Globus pallidus (tissue), 1 donor: ENCODE measurements around the gene TRIM38.
"Not testable (repeated sequence)": the region's sequence is repeated elsewhere in the genome, so short reads cannot be mapped to it uniquely, and the experiment has no call there.

Experiments
- DNase-seq: peaks from one replicate; pipeline ENCODE4 v3.0.0-alpha.2; 2015; ENCODE audit warnings: low spot score

TRIM38 gene

GRCh38 chr6:25962149-25963127, at the start of gene TRIM38:
TRIM38 (plus strand) TSS chr6:25962802; CDS start chr6:25966523, 3,721 bp downstream.
- peak; percentile 75 for DNase-seq

DNA sequence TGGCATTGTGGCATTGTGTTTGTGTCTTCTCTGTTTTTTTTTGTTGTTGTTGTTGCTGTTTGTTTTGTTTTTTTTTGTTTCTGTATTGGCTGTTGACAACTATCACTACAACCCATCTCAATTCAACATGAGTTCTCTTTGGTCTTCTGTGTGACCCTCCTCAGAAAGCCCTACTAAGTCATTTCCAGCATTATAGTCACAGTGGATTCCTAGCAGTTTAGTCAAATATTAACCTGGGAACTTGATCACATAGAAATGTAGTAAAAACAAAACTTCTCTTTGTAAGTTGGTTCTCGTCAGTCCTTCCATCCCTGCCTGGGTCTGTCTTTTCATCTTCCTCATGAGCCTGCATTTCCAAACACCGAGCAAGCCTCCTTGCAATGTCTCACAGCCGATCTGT, 48.9 kb upstream of the TRIM38 start:
- DNase-seq: no peak

DNA sequence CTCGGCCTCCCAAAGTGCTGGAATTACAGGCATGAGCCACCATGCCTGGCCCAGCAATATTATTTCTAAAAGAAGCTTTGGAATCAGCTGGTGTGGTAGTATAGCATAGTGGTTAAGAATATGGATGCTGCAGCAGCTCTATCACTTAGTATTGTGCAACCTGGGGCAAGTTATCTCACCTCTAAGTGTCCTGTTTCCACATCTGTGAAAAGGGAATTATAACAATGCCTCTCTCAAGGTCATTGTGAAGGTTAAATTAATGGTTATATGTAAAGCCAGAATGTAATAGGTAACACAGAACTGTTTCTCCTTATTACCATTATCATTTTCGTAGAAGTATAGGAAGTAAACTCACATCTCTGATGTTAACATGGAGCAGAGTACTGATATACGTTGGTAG, 46.3 kb upstream of the TRIM38 start:
- no peak for DNase-seq

- DNase-seq: no peak
These were observed 45.7 kb upstream of the TRIM38 start for GRCh38 chr6:25916789-25917490.

DNA sequence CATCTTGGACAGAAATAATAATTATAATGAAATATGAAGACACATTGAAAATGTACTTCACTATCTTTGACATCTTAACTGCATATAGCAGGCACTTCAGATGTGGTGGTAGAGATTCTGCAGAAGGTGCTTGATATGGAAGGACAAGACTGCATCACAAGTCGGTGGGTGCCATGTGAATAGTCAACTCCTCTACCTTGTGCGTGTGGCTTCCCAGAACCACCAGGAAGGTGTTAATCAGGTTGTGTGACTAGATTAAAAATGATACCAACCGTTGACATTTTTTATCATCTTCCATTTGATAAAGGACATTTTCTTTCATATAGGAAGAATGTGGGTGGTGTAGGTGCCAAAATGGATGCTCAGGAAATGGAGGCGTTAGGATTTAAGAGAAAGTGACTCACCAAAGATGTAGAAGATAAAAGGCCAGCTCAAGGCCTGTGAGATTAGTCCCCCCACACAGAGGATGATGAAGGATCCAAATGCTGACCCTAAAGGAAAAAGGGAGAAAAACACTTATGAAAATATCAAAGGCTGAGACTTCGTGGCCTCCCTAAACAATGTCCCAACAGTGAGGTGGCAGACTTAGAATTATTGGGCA, 44.4 kb upstream of the TRIM38 start:
- DNase-seq: no peak

- no peak for DNase-seq
These were observed 42.9 kb upstream of the TRIM38 start for GRCh38 chr6:25919657-25920056.

GRCh38 chr6:25921525-25922203, 40.9 kb upstream of the TRIM38 start:
- no peak for DNase-seq

DNA sequence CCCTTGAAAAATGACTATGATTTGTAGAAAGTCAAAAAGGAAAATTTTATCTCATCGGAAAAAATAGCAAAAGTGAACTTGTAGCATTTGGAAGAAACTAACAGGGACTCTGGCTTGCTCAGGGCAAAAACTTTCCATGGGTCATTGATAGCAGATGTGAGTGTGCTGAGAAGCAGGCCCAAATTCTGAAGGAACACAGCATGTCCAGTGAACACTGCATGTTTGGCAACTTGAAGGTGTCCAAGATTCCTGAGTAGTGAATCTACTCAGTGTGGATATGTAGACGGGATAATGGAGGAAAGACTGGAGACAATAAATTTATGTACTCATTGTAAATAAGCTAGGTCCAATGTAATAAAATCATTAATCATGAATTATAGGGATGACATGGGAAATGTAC, 40.3 kb upstream of the TRIM38 start:
- no peak for DNase-seq

- DNase-seq: no peak
These were observed 36.7 kb upstream of the TRIM38 start for GRCh38 chr6:25925876-25926275.

DNA sequence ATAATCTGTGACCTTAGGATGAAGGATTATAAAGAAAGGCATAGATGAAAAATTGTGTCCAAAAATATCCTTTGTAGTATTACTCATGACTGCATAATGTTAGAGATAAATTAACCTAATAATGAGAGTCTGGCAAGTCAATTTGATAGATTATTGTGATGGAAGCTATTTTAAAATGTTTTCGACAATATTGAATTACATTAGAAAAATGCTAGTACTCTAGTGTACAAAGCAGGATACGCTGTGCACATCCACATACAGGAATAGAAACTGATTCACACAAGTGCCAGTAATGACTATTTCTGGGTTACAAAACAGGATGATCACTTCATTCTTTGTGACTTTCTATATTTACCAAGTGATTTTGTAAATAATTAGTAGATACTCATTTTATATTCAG, 35.4 kb upstream of the TRIM38 start:
- DNase-seq: no peak

DNA sequence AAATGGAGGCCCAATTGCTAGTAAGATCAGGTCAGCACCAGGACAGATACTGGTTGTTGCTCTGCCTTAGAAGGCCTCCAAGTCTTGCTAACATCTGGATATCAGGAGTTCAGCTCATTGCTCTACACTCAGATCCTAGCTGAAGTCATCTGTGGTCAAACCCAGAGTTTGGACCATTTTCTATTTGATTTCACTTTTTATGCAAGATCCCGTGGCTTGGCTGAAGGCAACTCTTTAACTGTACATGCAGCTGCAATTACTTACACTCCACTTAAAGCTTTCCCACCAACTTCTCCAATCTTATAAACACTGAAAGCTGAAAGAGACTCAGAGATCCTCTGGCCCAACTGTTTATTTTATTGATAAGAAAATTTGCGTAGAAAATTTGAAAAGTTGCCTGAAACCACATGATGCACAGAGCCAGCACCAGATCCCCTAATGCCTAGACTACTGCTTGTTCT, 34.8 kb upstream of the TRIM38 start:
- DNase-seq: no peak

- no peak for DNase-seq
These were observed 33.9 kb upstream of the TRIM38 start for GRCh38 chr6:25928562-25929324.

DNA sequence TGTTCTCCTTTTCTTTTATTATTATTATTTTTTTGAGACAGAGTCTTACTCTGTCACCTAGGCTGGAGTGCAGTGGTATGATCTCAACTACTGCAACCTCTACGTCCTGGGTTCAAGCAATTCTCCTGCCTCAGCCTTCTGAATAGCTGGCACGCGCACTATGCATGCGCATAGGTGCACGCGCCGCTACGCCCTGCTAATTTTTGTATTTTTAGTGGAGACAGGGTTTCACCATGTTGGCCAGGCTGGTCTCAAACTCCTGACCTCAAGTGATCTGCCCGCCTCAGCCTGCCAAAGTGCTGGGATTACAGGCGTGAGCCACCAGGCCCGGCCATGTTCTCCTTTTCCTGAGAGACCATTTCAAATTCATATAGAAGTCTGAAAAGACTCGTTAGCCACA, 32.8 kb upstream of the TRIM38 start:
- not testable (repeated sequence) for DNase-seq

GRCh38 chr6:25930532-25931410, 31.8 kb upstream of the TRIM38 start, which contains the start of gene SLC17A2:
SLC17A2 (minus strand) TSS chr6:25930691; CDS start chr6:25925796, 4,895 bp downstream.
- DNase-seq: no peak

- DNase-seq: no peak
These were observed 31.2 kb upstream of the TRIM38 start for GRCh38 chr6:25931411-25931709.

GRCh38 chr6:25934156-25934555, 28.4 kb upstream of the TRIM38 start:
- DNase-seq: no peak

DNA sequence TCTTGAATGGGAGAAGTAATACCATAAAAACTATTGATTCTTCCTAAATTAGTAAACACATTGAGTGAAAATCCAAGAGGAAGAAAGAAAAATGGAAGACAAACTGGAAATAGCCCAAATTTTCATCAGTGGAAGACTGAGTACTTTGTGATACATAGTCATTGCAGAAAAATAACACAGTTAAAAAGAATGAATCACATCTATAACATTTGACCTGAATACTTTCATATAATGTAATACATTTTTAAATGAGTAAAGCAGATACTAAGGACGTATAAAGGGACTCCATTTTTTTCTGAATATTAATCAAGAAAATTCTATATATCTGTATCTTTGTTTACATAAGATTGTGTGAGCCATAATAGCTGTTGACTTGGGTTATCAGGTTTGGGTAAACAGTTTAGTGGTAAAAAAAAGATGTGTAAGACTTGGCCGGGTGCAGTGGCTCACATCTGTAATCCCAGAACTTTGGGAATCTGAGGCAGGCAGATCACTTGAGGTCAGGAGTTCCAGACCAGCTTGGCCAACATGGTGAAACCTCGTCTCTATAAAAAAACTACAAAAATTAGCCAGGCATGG, 27.8 kb upstream of the TRIM38 start:
- DNase-seq: no peak

GRCh38 chr6:25935953-25936352, 26.6 kb upstream of the TRIM38 start:
- no peak for DNase-seq

DNA sequence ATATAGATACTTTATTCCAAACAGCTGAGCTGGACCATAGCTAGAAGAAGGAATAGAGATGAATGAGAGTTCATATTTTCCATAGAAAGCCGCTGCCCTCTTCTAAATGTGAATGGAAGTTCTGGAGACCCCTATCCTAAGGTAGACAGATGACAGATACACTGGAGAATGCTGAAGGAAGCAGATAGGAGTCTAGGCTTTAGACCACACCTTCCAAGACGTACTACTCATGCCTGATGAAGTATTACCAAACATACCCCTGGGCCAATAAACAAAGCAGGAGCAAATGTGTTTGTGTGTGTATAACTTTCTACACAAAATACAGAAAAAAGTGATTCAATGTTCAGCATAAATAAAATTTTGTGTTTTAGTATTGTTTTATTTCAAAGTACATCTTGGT, 23.0 kb upstream of the TRIM38 start:
- no peak for DNase-seq

- no peak for DNase-seq
These were observed 19.9 kb upstream of the TRIM38 start for GRCh38 chr6:25942561-25943147.
